HepG2 (cell line): ENCODE measurements around the gene TTC24. TPM values are rescaled to one million over a fixed set of nuclear protein-coding genes. Genes with fewer than 3 reads are reported as not detected.
A peak's percentile ranks its signal among the peaks of the same experiment; 100 is the strongest.

ENCODE experiments used
- CREM ChIP-seq, 2 experiments: sonication (generic) in 1 of 2; formaldehyde crosslinking in 1 of 2; IDR thresholded peaks; 2 replicates each; pipeline versions ENCODE4 v1.4.0 to v1.6.1; 2016 to 2020; ENCODE audit warnings: antibody characterized with exemption in 1 of 2, mild to moderate bottlenecking in 1 of 2, missing genetic modification reagents in 1 of 2
- DBP ChIP-seq: sonication (generic); formaldehyde crosslinking; IDR thresholded peaks from 2 replicates; pipeline ENCODE4 v1.4.0; 2020; ENCODE audit warnings: missing genetic modification reagents; ENCODE audit errors: not compliant biosample characterization
- ELF3 ChIP-seq: IDR thresholded peaks from 2 replicates; pipeline ENCODE4 v1.6.1; 2016; ENCODE audit warnings: missing genetic modification reagents, missing compliant biosample characterization
- ETV5 ChIP-seq: IDR thresholded peaks from 2 replicates; pipeline ENCODE4 v1.6.1; 2018; ENCODE audit warnings: missing biosample characterization, missing genetic modification reagents, inconsistent platforms, borderline replicate concordance
- HOXA9 ChIP-seq: sonication (generic); formaldehyde crosslinking; IDR thresholded peaks from 2 replicates; pipeline ENCODE4 v1.8.1; 2022; ENCODE audit warnings: missing genetic modification reagents, mild to moderate bottlenecking, moderate library complexity, borderline replicate concordance
- MNT ChIP-seq: fragments of 450-650 bp; IDR thresholded peaks from 2 replicates; pipeline ENCODE4 v1.6.1; 2016
- NR2F1 ChIP-seq, 2 experiments: fragments of 450-650 bp in 1 of 2; formaldehyde crosslinking in 1 of 2; IDR thresholded peaks; 2 replicates each; pipeline versions ENCODE4 v1.5.0 to v1.6.1; 2016 to 2020; ENCODE audit warnings: mild to moderate bottlenecking in 1 of 2, missing compliant biosample characterization in 1 of 2, missing genetic modification reagents in 1 of 2, moderate library complexity in 1 of 2
- NRL ChIP-seq: sonication (generic); formaldehyde crosslinking; IDR thresholded peaks from 2 replicates; pipeline ENCODE4 v1.5.0; 2020; ENCODE audit warnings: missing genetic modification reagents, mild to moderate bottlenecking, moderate library complexity, borderline replicate concordance
- PPARG ChIP-seq: conservative IDR thresholded peaks from 2 replicates; pipeline ENCODE4 v1.6.1; 2016; ENCODE audit warnings: missing biosample characterization, missing genetic modification reagents
- RAD21 ChIP-seq: fragments of 450-650 bp; formaldehyde crosslinking; IDR thresholded peaks from 2 replicates; pipeline ENCODE4 v1.5.0; 2020; ENCODE audit warnings: mild to moderate bottlenecking
- RARG ChIP-seq: sonication (generic); formaldehyde crosslinking; IDR thresholded peaks from 2 replicates; pipeline ENCODE4 v1.4.0; 2020; ENCODE audit warnings: low read depth, mild to moderate bottlenecking, missing genetic modification reagents
- SRSF1 ChIP-seq: fragments of 200-400 bp; formaldehyde crosslinking; optimal IDR thresholded peaks from 2 replicates; pipeline ENCODE3; 2017; ENCODE audit warnings: mild to moderate bottlenecking, low read depth, low read length, moderate library complexity
- ZNF260 ChIP-seq: sonication (generic); formaldehyde crosslinking; IDR thresholded peaks from 2 replicates; pipeline ENCODE4 v1.4.0; 2020; ENCODE audit warnings: missing genetic modification reagents, low read depth, mild to moderate bottlenecking, borderline replicate concordance
- ZNF607 ChIP-seq: sonication (generic); formaldehyde crosslinking; IDR thresholded peaks from 2 replicates; pipeline ENCODE4 v1.5.1; 2020; ENCODE audit warnings: missing genetic modification reagents, mild to moderate bottlenecking, borderline replicate concordance
- polyA plus RNA-seq, 8 experiments: library from polyadenylated mRNA; depleted of rRNA in 3 of 8; stranded (reverse) in 7 of 8; unstranded in 1 of 8; fragments of >200 nt; fragmentation: Illumina TruSeq in 4 of 8; extraction: Trizol in 4 of 8; gene quantifications; 2 replicates each; pipeline versions ENCODE4 v1.2.1 to v1.2.3, GENCODE V29; 2011 to 2016; ENCODE audit warnings: low read depth in 4 of 8, missing spikeins in 1 of 8, mixed read lengths in 1 of 8; ENCODE audit not compliant: insufficient read depth in 1 of 8
- total RNA-seq, 5 experiments: library from RNA; depleted of rRNA; stranded (reverse); fragments of >200 nt; fragmentation: Illumina TruSeq; extraction: Trizol; gene quantifications; 2 replicates each; pipeline ENCODE4 v1.2.3, GENCODE V29; 2016; ENCODE audit warnings: low read depth in 1 of 5
- TF ChIP-seq, protein P1 (sequence below): sonication (generic); formaldehyde crosslinking; IDR thresholded peaks from 2 replicates; pipeline ENCODE4 v1.5.0; 2020; ENCODE audit warnings: mild to moderate bottlenecking, missing genetic modification reagents, borderline replicate concordance
- TF ChIP-seq, protein P2 (sequence below): sonication (generic); formaldehyde crosslinking; IDR thresholded peaks from 2 replicates; pipeline ENCODE4 v1.4.0; 2020; ENCODE audit warnings: missing genetic modification reagents

TTC24 gene
- total and polyA plus RNA-seq, 2 of the 13 experiments (the other 11 are each of a cell fraction or from before 2014, with no cell fraction given), result 0.13 to 0.18 TPM

DNA sequence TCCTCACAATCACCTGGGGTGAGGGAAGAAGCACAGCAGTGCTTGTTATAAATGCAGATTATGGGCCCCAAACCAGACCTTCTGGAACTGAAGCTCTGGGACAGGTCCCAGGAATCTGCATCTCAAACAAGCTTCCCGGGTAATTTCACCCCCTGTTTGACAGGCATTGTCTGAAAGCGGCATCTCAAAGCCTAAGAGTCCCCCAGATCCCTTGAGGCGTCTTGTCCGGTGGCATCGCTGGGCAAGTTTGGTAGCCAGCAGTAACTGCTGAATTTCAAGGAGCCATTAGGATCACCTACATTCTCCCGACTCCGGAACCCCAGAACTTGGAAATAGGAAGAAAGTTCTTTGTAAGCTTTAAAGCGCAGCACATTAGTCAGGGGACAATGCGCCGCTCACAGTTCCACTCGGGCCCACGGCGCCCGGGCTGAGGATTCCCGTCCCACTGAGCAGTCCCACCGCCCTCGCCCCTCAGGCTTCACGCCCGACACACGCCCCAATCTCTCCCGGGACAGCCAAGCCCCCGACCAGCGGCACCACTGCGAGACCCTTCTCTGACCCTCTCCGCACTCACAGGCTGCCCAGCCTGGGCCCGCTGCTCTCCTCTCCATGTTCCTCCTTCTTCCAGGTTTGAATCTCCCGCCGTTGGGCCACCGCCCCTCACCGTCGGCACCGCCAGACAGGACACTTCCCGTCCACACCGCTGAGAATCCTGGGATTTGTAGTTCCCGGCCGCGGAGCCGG is 7.4 kb upstream of the TTC24 start, which contains the start of gene IQGAP3 (continued):
- TF ChIP-seq, protein P1, sequence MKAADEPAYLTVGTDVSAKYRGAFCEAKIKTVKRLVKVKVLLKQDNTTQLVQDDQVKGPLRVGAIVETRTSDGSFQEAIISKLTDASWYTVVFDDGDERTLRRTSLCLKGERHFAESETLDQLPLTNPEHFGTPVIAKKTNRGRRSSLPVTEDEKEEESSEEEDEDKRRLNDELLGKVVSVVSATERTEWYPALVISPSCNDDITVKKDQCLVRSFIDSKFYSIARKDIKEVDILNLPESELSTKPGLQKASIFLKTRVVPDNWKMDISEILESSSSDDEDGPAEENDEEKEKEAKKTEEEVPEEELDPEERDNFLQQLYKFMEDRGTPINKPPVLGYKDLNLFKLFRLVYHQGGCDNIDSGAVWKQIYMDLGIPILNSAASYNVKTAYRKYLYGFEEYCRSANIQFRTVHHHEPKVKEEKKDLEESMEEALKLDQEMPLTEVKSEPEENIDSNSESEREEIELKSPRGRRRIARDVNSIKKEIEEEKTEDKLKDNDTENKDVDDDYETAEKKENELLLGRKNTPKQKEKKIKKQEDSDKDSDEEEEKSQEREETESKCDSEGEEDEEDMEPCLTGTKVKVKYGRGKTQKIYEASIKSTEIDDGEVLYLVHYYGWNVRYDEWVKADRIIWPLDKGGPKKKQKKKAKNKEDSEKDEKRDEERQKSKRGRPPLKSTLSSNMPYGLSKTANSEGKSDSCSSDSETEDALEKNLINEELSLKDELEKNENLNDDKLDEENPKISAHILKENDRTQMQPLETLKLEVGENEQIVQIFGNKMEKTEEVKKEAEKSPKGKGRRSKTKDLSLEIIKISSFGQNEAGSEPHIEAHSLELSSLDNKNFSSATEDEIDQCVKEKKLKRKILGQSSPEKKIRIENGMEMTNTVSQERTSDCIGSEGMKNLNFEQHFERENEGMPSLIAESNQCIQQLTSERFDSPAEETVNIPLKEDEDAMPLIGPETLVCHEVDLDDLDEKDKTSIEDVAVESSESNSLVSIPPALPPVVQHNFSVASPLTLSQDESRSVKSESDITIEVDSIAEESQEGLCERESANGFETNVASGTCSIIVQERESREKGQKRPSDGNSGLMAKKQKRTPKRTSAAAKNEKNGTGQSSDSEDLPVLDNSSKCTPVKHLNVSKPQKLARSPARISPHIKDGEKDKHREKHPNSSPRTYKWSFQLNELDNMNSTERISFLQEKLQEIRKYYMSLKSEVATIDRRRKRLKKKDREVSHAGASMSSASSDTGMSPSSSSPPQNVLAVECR (CRISPR knock-in tag), result peak; percentile 100
- peak; percentile 84 for TF ChIP-seq CREM (IDR thresholded peaks at IDR 0.05)
- no peak for TF ChIP-seq CREM (CRISPR knock-in tag; IDR thresholded peaks at IDR 0.05)
- TF ChIP-seq HOXA9 (CRISPR knock-in tag), result peak; percentile 81
- peak; percentile 26; the same call in 1 of the 2 replicates for TF ChIP-seq RAD21 (CRISPR knock-in tag)
- no peak for TF ChIP-seq SRSF1
- no peak for TF ChIP-seq DBP (CRISPR knock-in tag)
- no peak for TF ChIP-seq RARG
- TF ChIP-seq, protein P2, sequence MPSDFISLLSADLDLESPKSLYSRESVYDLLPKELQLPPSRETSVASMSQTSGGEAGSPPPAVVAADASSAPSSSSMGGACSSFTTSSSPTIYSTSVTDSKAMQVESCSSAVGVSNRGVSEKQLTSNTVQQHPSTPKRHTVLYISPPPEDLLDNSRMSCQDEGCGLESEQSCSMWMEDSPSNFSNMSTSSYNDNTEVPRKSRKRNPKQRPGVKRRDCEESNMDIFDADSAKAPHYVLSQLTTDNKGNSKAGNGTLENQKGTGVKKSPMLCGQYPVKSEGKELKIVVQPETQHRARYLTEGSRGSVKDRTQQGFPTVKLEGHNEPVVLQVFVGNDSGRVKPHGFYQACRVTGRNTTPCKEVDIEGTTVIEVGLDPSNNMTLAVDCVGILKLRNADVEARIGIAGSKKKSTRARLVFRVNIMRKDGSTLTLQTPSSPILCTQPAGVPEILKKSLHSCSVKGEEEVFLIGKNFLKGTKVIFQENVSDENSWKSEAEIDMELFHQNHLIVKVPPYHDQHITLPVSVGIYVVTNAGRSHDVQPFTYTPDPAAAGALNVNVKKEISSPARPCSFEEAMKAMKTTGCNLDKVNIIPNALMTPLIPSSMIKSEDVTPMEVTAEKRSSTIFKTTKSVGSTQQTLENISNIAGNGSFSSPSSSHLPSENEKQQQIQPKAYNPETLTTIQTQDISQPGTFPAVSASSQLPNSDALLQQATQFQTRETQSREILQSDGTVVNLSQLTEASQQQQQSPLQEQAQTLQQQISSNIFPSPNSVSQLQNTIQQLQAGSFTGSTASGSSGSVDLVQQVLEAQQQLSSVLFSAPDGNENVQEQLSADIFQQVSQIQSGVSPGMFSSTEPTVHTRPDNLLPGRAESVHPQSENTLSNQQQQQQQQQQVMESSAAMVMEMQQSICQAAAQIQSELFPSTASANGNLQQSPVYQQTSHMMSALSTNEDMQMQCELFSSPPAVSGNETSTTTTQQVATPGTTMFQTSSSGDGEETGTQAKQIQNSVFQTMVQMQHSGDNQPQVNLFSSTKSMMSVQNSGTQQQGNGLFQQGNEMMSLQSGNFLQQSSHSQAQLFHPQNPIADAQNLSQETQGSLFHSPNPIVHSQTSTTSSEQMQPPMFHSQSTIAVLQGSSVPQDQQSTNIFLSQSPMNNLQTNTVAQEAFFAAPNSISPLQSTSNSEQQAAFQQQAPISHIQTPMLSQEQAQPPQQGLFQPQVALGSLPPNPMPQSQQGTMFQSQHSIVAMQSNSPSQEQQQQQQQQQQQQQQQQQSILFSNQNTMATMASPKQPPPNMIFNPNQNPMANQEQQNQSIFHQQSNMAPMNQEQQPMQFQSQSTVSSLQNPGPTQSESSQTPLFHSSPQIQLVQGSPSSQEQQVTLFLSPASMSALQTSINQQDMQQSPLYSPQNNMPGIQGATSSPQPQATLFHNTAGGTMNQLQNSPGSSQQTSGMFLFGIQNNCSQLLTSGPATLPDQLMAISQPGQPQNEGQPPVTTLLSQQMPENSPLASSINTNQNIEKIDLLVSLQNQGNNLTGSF (CRISPR knock-in tag), result no peak
- TF ChIP-seq PPARG (CRISPR knock-in tag), result no peak
- TF ChIP-seq ELF3 (CRISPR knock-in tag), result 0 out of 2 replicates have a peak, but pooled peaks have one; percentile 29
- TF ChIP-seq NR2F1 (CRISPR knock-in tag; IDR thresholded peaks at IDR 0.05), result no peak
- TF ChIP-seq NRL (CRISPR knock-in tag), result no peak
- no peak for TF ChIP-seq ZNF260 (CRISPR knock-in tag)
- peak; percentile 13; the same call in 1 of the 2 replicates for TF ChIP-seq ETV5 (CRISPR knock-in tag)
- peak; percentile 55 for TF ChIP-seq MNT
- TF ChIP-seq ZNF607 (CRISPR knock-in tag), result 0 out of 2 replicates have a peak, but pooled peaks have one; percentile 63
